Superior temporal gyrus (tissue), 1 donor: ENCODE measurements around the gene OR4F29.
"Not testable (repeated sequence)": the region's sequence is repeated elsewhere in the genome, so short reads cannot be mapped to it uniquely, and the experiment has no call there.

ENCODE experiments used
- DNase-seq: peaks from one replicate; pipeline ENCODE4 v3.0.0-alpha.2; 2016; ENCODE audit errors: extremely low spot score

The OR4F29 gene

GRCh38 chr1:451578-451977, at the start of gene OR4F29:
TSS of gene OR4F29 (minus strand) at chr1:451678. CDS start at chr1:451678, 0 bp downstream.
- not testable (repeated sequence) for DNase-seq
